Mesenchymal stem cell (in vitro differentiated cells and primary cell): ENCODE measurements around the gene FNDC3B.

Source experiments
- DNase-seq: peaks from one replicate; pipeline ENCODE4 v3.0.0-alpha.2; 2013
- H2AFZ ChIP-seq: one replicate; pipeline ENCODE4 v1.6.1; 2013; ENCODE audit warnings: low read depth, mild to moderate bottlenecking, control low read depth, inconsistent platforms, low read length, moderate library complexity
- H2AK5ac ChIP-seq: 2 replicates; pipeline ENCODE4 v1.6.1; 2013; ENCODE audit warnings: low read length, moderate library complexity, mild to moderate bottlenecking, inconsistent platforms; ENCODE audit not compliant: severe bottlenecking
- H2BK120ac ChIP-seq: one replicate; pipeline ENCODE4 v1.6.1; 2013; ENCODE audit warnings: low read depth, mild to moderate bottlenecking, inconsistent platforms, low read length, moderate library complexity
- H2BK12ac ChIP-seq, 2 experiments: one replicate each; pipeline ENCODE4 v1.6.1; 2013; ENCODE audit warnings: inconsistent platforms in 2 of 2, low read length in 2 of 2, mild to moderate bottlenecking in 2 of 2, moderate library complexity in 2 of 2, control low read depth in 1 of 2
- H2BK15ac ChIP-seq: one replicate; pipeline ENCODE4 v1.6.1; 2013; ENCODE audit warnings: mild to moderate bottlenecking, low read depth, inconsistent platforms; ENCODE audit not compliant: poor library complexity, severe bottlenecking
- H2BK5ac ChIP-seq: 2 replicates; pipeline ENCODE4 v1.6.1; 2013; ENCODE audit warnings: low read depth, mild to moderate bottlenecking, low read length, control low read depth, inconsistent platforms; ENCODE audit not compliant: poor library complexity, severe bottlenecking
- H3K14ac ChIP-seq, 2 experiments: one replicate each; pipeline ENCODE4 v1.6.1; 2013; ENCODE audit warnings: inconsistent platforms in 2 of 2, low read length in 2 of 2, control low read depth in 1 of 2, mild to moderate bottlenecking in 1 of 2, moderate library complexity in 1 of 2
- H3K18ac ChIP-seq, 2 experiments: one replicate each; pipeline ENCODE4 v1.6.1; 2013; ENCODE audit warnings: inconsistent platforms in 2 of 2, low read length in 2 of 2, control low read depth in 1 of 2, low read depth in 1 of 2, mild to moderate bottlenecking in 1 of 2
- H3K23ac ChIP-seq, 2 experiments: one replicate each; pipeline ENCODE4 v1.6.1; 2013; ENCODE audit warnings: inconsistent platforms in 2 of 2, low read length in 2 of 2, mild to moderate bottlenecking in 2 of 2, moderate library complexity in 2 of 2, control low read depth in 1 of 2
- H3K27ac ChIP-seq: 2 replicates; pipeline ENCODE4 v1.5.1; 2013; ENCODE audit warnings: mild to moderate bottlenecking, moderate library complexity, low read length, control low read depth, inconsistent platforms; ENCODE audit not compliant: poor library complexity, severe bottlenecking
- H3K27me3 ChIP-seq, 2 experiments: 2 replicates each; pipeline versions ENCODE4 v1.6.1 to v1.7.0; 2013; ENCODE audit warnings: low read length in 2 of 2, mild to moderate bottlenecking in 2 of 2, moderate library complexity in 2 of 2, control low read depth in 1 of 2, inconsistent platforms in 1 of 2; ENCODE audit not compliant: control insufficient read depth in 1 of 2, insufficient read depth in 1 of 2
- H3K36me3 ChIP-seq, 2 experiments: 2 replicates each; pipeline versions ENCODE4 v1.6.1 to v1.7.0; 2013; ENCODE audit warnings: low read length in 2 of 2, control low read depth in 1 of 2, inconsistent platforms in 1 of 2, low read depth in 1 of 2, mild to moderate bottlenecking in 1 of 2; ENCODE audit not compliant: insufficient read depth in 2 of 2, control insufficient read depth in 1 of 2
- H3K4ac ChIP-seq, 2 experiments: one replicate each; pipeline ENCODE4 v1.6.1; 2013; ENCODE audit warnings: inconsistent platforms in 2 of 2, low read length in 2 of 2, mild to moderate bottlenecking in 2 of 2, moderate library complexity in 2 of 2, control low read depth in 1 of 2, low read depth in 1 of 2
- H3K4me1 ChIP-seq: 2 replicates; pipeline ENCODE4 v1.6.1; 2013; ENCODE audit warnings: low read depth, low read length, control low read depth; ENCODE audit not compliant: control insufficient read depth, insufficient read depth
- H3K4me2 ChIP-seq: 2 replicates; pipeline ENCODE4 v1.6.1; 2013; ENCODE audit warnings: low read length, mild to moderate bottlenecking, inconsistent platforms; ENCODE audit not compliant: poor library complexity, severe bottlenecking
- H3K4me3 ChIP-seq, 2 experiments: 2 replicates each; pipeline versions ENCODE4 v1.5.1 to v1.7.0; 2013; ENCODE audit warnings: low read length in 2 of 2, mild to moderate bottlenecking in 2 of 2, control low read depth in 1 of 2, low read depth in 1 of 2; ENCODE audit not compliant: insufficient read depth in 1 of 2
- H3K79me1 ChIP-seq: replicated peaks from 2 replicates; pipeline ENCODE4 v1.6.1; 2013; ENCODE audit warnings: mild to moderate bottlenecking, control low read depth, low read length, inconsistent platforms; ENCODE audit not compliant: poor library complexity, severe bottlenecking
- H3K9ac ChIP-seq: 2 replicates; pipeline ENCODE4 v1.7.0; 2013; ENCODE audit warnings: mild to moderate bottlenecking, low read length, moderate library complexity
- H3K9me3 ChIP-seq: 2 replicates; pipeline ENCODE4 v1.7.0; 2013; ENCODE audit warnings: mild to moderate bottlenecking, low read length; ENCODE audit not compliant: control insufficient read depth
- H4K8ac ChIP-seq: one replicate; pipeline ENCODE4 v1.6.1; 2013; ENCODE audit warnings: inconsistent platforms, mild to moderate bottlenecking, low read length, moderate library complexity
- H4K91ac ChIP-seq: one replicate; pipeline ENCODE4 v1.6.1; 2013; ENCODE audit warnings: mild to moderate bottlenecking, low read length, inconsistent platforms
- WGBS: methylation state at CpG from one replicate; pipeline ENCODE4 v1.1.7; 2013; ENCODE audit warnings: mixed read lengths; 5-methylcytosine and 5-hydroxymethylcytosine counted together

Gene FNDC3B

GRCh38 chr3:172292422-172292821, 253.0 kb downstream of the FNDC3B start:
- Histone ChIP-seq H3K9me3 (no peaks in the 10 kb centered on the region), H2BK120ac (no peak overlapping the region), H3K4me3 (no peak overlapping the region), H3K14ac (no peak overlapping the region), H2BK5ac (no peak overlapping the region), H3K27me3 (no peaks in the 10 kb centered on the region), H4K91ac (no peak overlapping the region), H2BK12ac (no peak overlapping the region), H3K4ac (no peak overlapping the region), H2AFZ (no peak overlapping the region), H3K27ac (no peak overlapping the region), H3K36me3 (peaks cover 21 to 95% of the 10 kb centered on the region in 2 experiments), H3K23ac (no peak overlapping the region), H4K8ac (no peak overlapping the region), H3K79me1 (peaks cover 42% of the 10 kb centered on the region), H3K4me1 (peaks cover 8% of the 10 kb centered on the region), H2BK15ac (no peak overlapping the region), H3K18ac (no peak overlapping the region), H2AK5ac (no peak overlapping the region), H3K4me2 (no peak overlapping the region), H3K9ac (no peak overlapping the region)
- DNase-seq = no peak
- 89% methylated on average over 1 of the region's 2 CpGs for WGBS

DNA sequence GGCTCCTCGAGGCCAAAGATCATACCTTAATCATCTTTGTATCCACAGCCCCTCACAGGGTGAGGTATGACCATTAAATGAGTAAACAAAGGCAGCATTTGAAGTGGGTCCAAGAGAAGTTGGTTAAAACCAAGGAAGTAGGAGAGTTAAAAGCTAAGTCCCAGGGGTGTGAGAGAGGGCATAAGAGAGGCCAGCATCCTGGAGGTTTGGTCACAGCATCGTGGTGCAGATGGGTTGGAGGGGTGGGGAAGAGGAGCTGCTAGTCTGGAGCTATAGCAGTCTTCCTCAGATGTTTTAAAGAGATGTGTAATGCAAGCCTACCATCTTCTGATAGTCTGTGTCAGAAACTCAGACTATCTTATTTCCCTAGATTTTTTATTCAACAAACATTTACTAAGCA, 253.7 kb downstream of the FNDC3B start:
- peaks cover 8% of the 10 kb centered on the region for H3K4me1 ChIP-seq

GRCh38 chr3:172294223-172294806, 254.9 kb downstream of the FNDC3B start:
- Histone ChIP-seq H3K4me3 (no peak overlapping the region), H2AFZ (no peak overlapping the region), H3K4me1 (peaks cover 5% of the 10 kb centered on the region), H4K91ac (no peak overlapping the region), H3K23ac (no peak overlapping the region), H3K4ac (no peak overlapping the region), H2BK12ac (no peak overlapping the region), H2AK5ac (no peak overlapping the region), H3K9me3 (no peaks in the 10 kb centered on the region), H3K36me3 (peaks cover 16 to 94% of the 10 kb centered on the region in 2 experiments), H3K27me3 (no peaks in the 10 kb centered on the region), H3K9ac (no peak overlapping the region), H3K18ac (no peak overlapping the region), H3K4me2 (no peak overlapping the region), H2BK120ac (no peak overlapping the region), H2BK15ac (no peak overlapping the region), H4K8ac (no peak overlapping the region), H3K79me1 (peaks cover 31% of the 10 kb centered on the region), H3K27ac (no peak overlapping the region), H2BK5ac (no peak overlapping the region), H3K14ac (no peak overlapping the region)
- 99% methylated on average over 3 of the region's 6 CpGs for WGBS
- no peak for DNase-seq

More for the DNA sequence above, 253.7 kb downstream of the FNDC3B start:
- peaks cover 21 to 94% of the 10 kb centered on the region in 2 experiments for H3K36me3 ChIP-seq
- no peak overlapping the region for H2AK5ac ChIP-seq
- 91% methylated on average over 1 of the region's 2 CpGs for WGBS
- H3K9ac ChIP-seq = no peak overlapping the region
- no peak overlapping the region for H2BK15ac ChIP-seq
- no peak overlapping the region for H2BK12ac ChIP-seq
- no peak overlapping the region for H3K27ac ChIP-seq
- H3K18ac ChIP-seq = no peak overlapping the region
- H3K4ac ChIP-seq = no peak overlapping the region
- H3K9me3 ChIP-seq = no peaks in the 10 kb centered on the region
- no peak overlapping the region for H2BK120ac ChIP-seq
- no peak overlapping the region for H2BK5ac ChIP-seq
- H2AFZ ChIP-seq = no peak overlapping the region
- peaks cover 41% of the 10 kb centered on the region for H3K79me1 ChIP-seq
- H4K91ac ChIP-seq = no peak overlapping the region
- H3K23ac ChIP-seq = no peak overlapping the region
- no peak overlapping the region for H3K4me2 ChIP-seq
- H4K8ac ChIP-seq = no peak overlapping the region
- no peak overlapping the region for H3K4me3 ChIP-seq
- no peak overlapping the region for H3K14ac ChIP-seq
- no peaks in the 10 kb centered on the region for H3K27me3 ChIP-seq
- DNase-seq = no peak

GRCh38 chr3:172296248-172296974, 257.0 kb downstream of the FNDC3B start:
- Histone ChIP-seq H3K9ac (no peak overlapping the region), H2BK120ac (no peak overlapping the region), H3K4me2 (no peak overlapping the region), H3K36me3 (peaks cover 13 to 95% of the 10 kb centered on the region in 2 experiments), H3K4ac (no peak overlapping the region), H3K4me3 (no peak overlapping the region), H4K91ac (peak overlapping the region; percentile 11), H3K9me3 (no peaks in the 10 kb centered on the region), H4K8ac (no peak overlapping the region), H3K23ac (no peak overlapping the region), H2BK15ac (no peak overlapping the region), H3K4me1 (peaks cover 5% of the 10 kb centered on the region), H2BK12ac (no peak overlapping the region), H2AFZ (no peak overlapping the region), H2BK5ac (no peak overlapping the region), H3K27me3 (no peaks in the 10 kb centered on the region), H3K79me1 (peaks cover 26% of the 10 kb centered on the region), H2AK5ac (no peak overlapping the region), H3K14ac (no peak overlapping the region), H3K27ac (peak overlapping the region; percentile 4), H3K18ac (no peak overlapping the region)
- 95% methylated on average over 9 of the region's 9 CpGs for WGBS
- no peak for DNase-seq
